H1 (cell line): Measurements from ENCODE around the gene LMTK3. TPM values are rescaled to one million over a fixed set of nuclear protein-coding genes. Genes with fewer than 3 reads are reported as not detected.

Experiments used
- CTCF ChIA-PET: fragments of 300-600 bp; sonication (Branson Sonifier 250); formaldehyde crosslinking; loops from one replicate; lab custom pipeline; 2021; ENCODE audit not compliant: partially characterized antibody; lab: Charles Lee
- POLR2A ChIA-PET: fragments of 300-600 bp; sonication (Branson Sonifier 250); formaldehyde crosslinking; loops from one replicate; lab custom pipeline; 2021; ENCODE audit warnings: inconsistent platforms; ENCODE audit not compliant: partially characterized antibody; lab: Charles Lee
- DNase-seq, 2 experiments: peaks; one replicate each; pipeline versions ENCODE4 v3.0.0 to v3.0.0-alpha.2; 2010 to 2022; ENCODE audit warnings: low spot score in 2 of 2, low read depth in 1 of 2, mixed read lengths in 1 of 2
- FAIRE-seq: peaks from 2 replicates; lab custom pipeline; 2011; peaks lifted over from hg19 to GRCh38; lab: Jason Lieb, UNC
- H2AFZ ChIP-seq: 2 replicates; pipeline ENCODE4 v1.8.1; 2012; ENCODE audit warnings: low read length, inconsistent platforms
- H2AK5ac ChIP-seq: 2 replicates; pipeline ENCODE4 v1.6.1; 2013; ENCODE audit warnings: low read depth, low read length
- H2BK120ac ChIP-seq: replicated peaks from 2 replicates; pipeline ENCODE3; 2013; ENCODE audit warnings: low read depth, low read length, inconsistent platforms
- H2BK12ac ChIP-seq: 2 replicates; pipeline ENCODE4 v1.6.1; 2013; ENCODE audit warnings: low read depth, low read length
- H2BK15ac ChIP-seq: 2 replicates; pipeline ENCODE4 v1.6.1; 2013; ENCODE audit warnings: low read length
- H2BK20ac ChIP-seq: 2 replicates; pipeline ENCODE4 v1.6.1; 2013; ENCODE audit warnings: low read length
- H2BK5ac ChIP-seq: 2 replicates; pipeline ENCODE4 v1.6.1; 2013; ENCODE audit warnings: low read depth, low read length
- H3K14ac ChIP-seq: 2 replicates; pipeline ENCODE4 v1.6.1; 2013; ENCODE audit warnings: inconsistent platforms; ENCODE audit not compliant: insufficient read length
- H3K18ac ChIP-seq: 2 replicates; pipeline ENCODE4 v1.6.1; 2013; ENCODE audit warnings: low read length; ENCODE audit errors: extremely low read depth
- H3K23ac ChIP-seq: 2 replicates; pipeline ENCODE4 v1.6.1; 2013; ENCODE audit warnings: inconsistent platforms; ENCODE audit not compliant: insufficient read length
- H3K23me2 ChIP-seq: 2 replicates; pipeline ENCODE4 v1.6.1; 2013; ENCODE audit warnings: low read depth, low read length
- H3K27ac ChIP-seq: 2 replicates; pipeline ENCODE4 v1.6.1; 2011; ENCODE audit warnings: low read depth, low read length, inconsistent platforms
- H3K27me3 ChIP-seq, 4 experiments: replicated peaks in 1 of 4; 1 replicate in 1 of 4; 2 replicates in 3 of 4; pipeline versions ENCODE4 v1.6.1 to v1.8.1; 2011 to 2013; ENCODE audit warnings: low read length in 3 of 4, mild to moderate bottlenecking in 3 of 4, inconsistent platforms in 2 of 4, mixed read lengths in 2 of 4, moderate library complexity in 1 of 4; ENCODE audit not compliant: control insufficient read depth in 3 of 4, insufficient read depth in 3 of 4; ENCODE audit errors: extremely low read depth in 1 of 4
- H3K36me3 ChIP-seq, 4 experiments: 2 replicates each; pipeline versions ENCODE4 v1.6.1 to v1.8.1; 2011 to 2013; ENCODE audit warnings: mild to moderate bottlenecking in 4 of 4, low read length in 3 of 4, moderate library complexity in 2 of 4, control low read depth in 1 of 4, inconsistent platforms in 1 of 4; ENCODE audit not compliant: insufficient read depth in 4 of 4, control insufficient read depth in 2 of 4
- H3K4ac ChIP-seq: replicated peaks from 2 replicates; pipeline ENCODE3; 2013; ENCODE audit warnings: low read length, low read depth, mixed read lengths, inconsistent platforms; ENCODE audit not compliant: insufficient read length
- H3K4me1 ChIP-seq, 4 experiments: replicated peaks in 1 of 4; 1 replicate in 1 of 4; 2 replicates in 3 of 4; pipeline versions ENCODE4 v1.6.1 to v1.8.1; 2011 to 2013; ENCODE audit warnings: low read length in 3 of 4, inconsistent platforms in 2 of 4, mixed read lengths in 1 of 4; ENCODE audit not compliant: insufficient read depth in 4 of 4, control insufficient read depth in 3 of 4
- H3K4me2 ChIP-seq, 2 experiments: 2 replicates each; pipeline versions ENCODE4 v1.6.1 to v1.8.1; 2011 to 2013; ENCODE audit warnings: low read depth in 2 of 2, low read length in 2 of 2, control low read depth in 1 of 2, inconsistent platforms in 1 of 2, mild to moderate bottlenecking in 1 of 2; ENCODE audit not compliant: insufficient read depth in 1 of 2
- H3K4me3 ChIP-seq, 4 experiments: fragments of 200-600, 300-600 bp in 1 of 4; sonication (generic), shearing (Covaris generic), sonication (Bioruptor Twin) in 1 of 4; 2 replicates each; pipeline versions ENCODE4 v1.5.1 to v1.8.1; 2011 to 2016; ENCODE audit warnings: low read length in 4 of 4, low read depth in 3 of 4, control low read depth in 2 of 4, inconsistent platforms in 2 of 4, mild to moderate bottlenecking in 2 of 4, mixed read lengths in 1 of 4, moderate library complexity in 1 of 4; ENCODE audit not compliant: insufficient read depth in 2 of 4; ENCODE audit errors: extremely low read depth in 1 of 4
- H3K56ac ChIP-seq: replicated peaks from 2 replicates; pipeline ENCODE3; 2013; ENCODE audit warnings: low read depth, mild to moderate bottlenecking, mixed read lengths, low read length, inconsistent platforms; ENCODE audit not compliant: insufficient read length
- H3K79me1 ChIP-seq: 2 replicates; pipeline ENCODE4 v1.6.1; 2013; ENCODE audit warnings: low read depth, low read length, control low read depth
- H3K79me2 ChIP-seq, 2 experiments: 2 replicates each; pipeline versions ENCODE4 v1.6.1 to v1.8.1; 2012 to 2013; ENCODE audit warnings: low read length in 2 of 2, mild to moderate bottlenecking in 2 of 2, inconsistent platforms in 1 of 2; ENCODE audit not compliant: insufficient read depth in 2 of 2, control insufficient read depth in 1 of 2
- H3K9ac ChIP-seq, 4 experiments: replicated peaks in 1 of 4; 1 replicate in 1 of 4; 2 replicates in 3 of 4; pipeline versions ENCODE4 v1.6.1 to v1.8.1; 2011 to 2013; ENCODE audit warnings: low read depth in 3 of 4, low read length in 3 of 4, control low read depth in 2 of 4, mild to moderate bottlenecking in 2 of 4, moderate library complexity in 2 of 4, inconsistent platforms in 1 of 4; ENCODE audit errors: extremely low read depth in 1 of 4
- H3K9me3 ChIP-seq, 2 experiments: 2 replicates each; pipeline versions ENCODE4 v1.6.1 to v1.8.1; 2012 to 2013; ENCODE audit warnings: mild to moderate bottlenecking in 2 of 2, moderate library complexity in 2 of 2, control low read depth in 1 of 2, inconsistent platforms in 1 of 2, low read depth in 1 of 2, low read length in 1 of 2, mixed read lengths in 1 of 2; ENCODE audit not compliant: insufficient read depth in 2 of 2
- H4K20me1 ChIP-seq, 2 experiments: replicated peaks in 1 of 2; 2 replicates each; pipeline versions ENCODE3 to v1.8.1; 2011 to 2013; ENCODE audit warnings: inconsistent platforms in 2 of 2, low read length in 2 of 2, mild to moderate bottlenecking in 1 of 2; ENCODE audit not compliant: insufficient read depth in 2 of 2, control insufficient read depth in 1 of 2
- H4K5ac ChIP-seq: 2 replicates; pipeline ENCODE4 v1.6.1; 2013; ENCODE audit warnings: low read length, low read depth, mixed read lengths, inconsistent platforms; ENCODE audit not compliant: insufficient read length
- H4K8ac ChIP-seq: 2 replicates; pipeline ENCODE4 v1.8.0; 2013; ENCODE audit warnings: mild to moderate bottlenecking, moderate library complexity, low read length, inconsistent platforms; ENCODE audit not compliant: insufficient read depth; ENCODE audit errors: extremely low read depth
- H4K91ac ChIP-seq: replicated peaks from 2 replicates; pipeline ENCODE3; 2013; ENCODE audit warnings: low read length, mixed read lengths, inconsistent platforms; ENCODE audit not compliant: insufficient read length
- ATF3 ChIP-seq: IDR thresholded peaks from 2 replicates; pipeline ENCODE4 v1.6.1; 2011; ENCODE audit warnings: low read depth, mild to moderate bottlenecking, low read length; ENCODE audit not compliant: insufficient read depth
- CBX8 ChIP-seq: fragments of 300-800, 300-1000 bp; sonication (generic); IDR thresholded peaks from 2 replicates; pipeline ENCODE4 v1.7.1; 2016; ENCODE audit warnings: low read depth, low read length, borderline replicate concordance
- E2F6 ChIP-seq: IDR thresholded peaks from 2 replicates; pipeline ENCODE4 v1.6.1; 2012; ENCODE audit warnings: inconsistent platforms
- GTF2F1 ChIP-seq: IDR thresholded peaks from 2 replicates; pipeline ENCODE4 v1.6.1; 2012; ENCODE audit warnings: low read depth, low read length, improper control_type of control experiment, borderline replicate concordance
- JUN ChIP-seq: IDR thresholded peaks from 2 replicates; pipeline ENCODE4 v1.6.1; 2011; ENCODE audit warnings: low read depth, mild to moderate bottlenecking, improper control_type of control experiment, low read length
- NRF1 ChIP-seq: IDR thresholded peaks from 2 replicates; pipeline ENCODE4 v1.6.1; 2011; ENCODE audit warnings: mild to moderate bottlenecking, low read depth, low read length, improper control_type of control experiment
- POLR2A ChIP-seq, 2 experiments: IDR thresholded peaks; 1 replicate in 1 of 2; 2 replicates in 1 of 2; pipeline ENCODE4 v1.6.1; 2011; ENCODE audit warnings: low read depth in 2 of 2, low read length in 2 of 2, mild to moderate bottlenecking in 2 of 2; ENCODE audit errors: control extremely low read depth in 1 of 2
- RFX5 ChIP-seq: IDR thresholded peaks from 2 replicates; pipeline ENCODE4 v1.6.1; 2011; ENCODE audit warnings: low read depth, low read length, improper control_type of control experiment, borderline replicate concordance
- RXRA ChIP-seq: IDR thresholded peaks from 2 replicates; pipeline ENCODE4 v1.6.1; 2011; ENCODE audit warnings: low read depth, mild to moderate bottlenecking, low read length, moderate library complexity; ENCODE audit not compliant: insufficient read depth
- SIRT6 ChIP-seq: IDR thresholded peaks from one replicate; pipeline ENCODE4 v1.7.1; 2012; ENCODE audit warnings: low read length, inconsistent platforms
- SRF ChIP-seq: IDR thresholded peaks from 2 replicates; pipeline ENCODE4 v1.6.1; 2011; ENCODE audit warnings: mild to moderate bottlenecking, low read depth, low read length, moderate library complexity
- TEAD4 ChIP-seq: IDR thresholded peaks from 2 replicates; pipeline ENCODE4 v1.6.1; 2012; ENCODE audit warnings: low read depth, low read length, inconsistent platforms, mixed read lengths
- ZNF274 ChIP-seq: IDR thresholded peaks from 2 replicates; pipeline ENCODE4 v1.7.0; 2012; ENCODE audit warnings: low read length, borderline replicate concordance; ENCODE audit errors: extremely low read depth
- WGBS, 2 experiments: shearing (Covaris generic) in 1 of 2; methylation state at CpG; one replicate each; pipeline versions ENCODE4 v1.1.6 to v1.1.7; 2013 to 2015; ENCODE audit warnings: low lambda C conversion rate in 2 of 2, mixed read lengths in 2 of 2, inconsistent platforms in 1 of 2, low coverage in 1 of 2, missing lambda C conversion rate in 1 of 2; ENCODE audit not compliant: insufficient replicate concordance in 2 of 2, insufficient coverage in 1 of 2, insufficient read length in 1 of 2; ENCODE audit errors: extremely low coverage in 1 of 2, missing lambda C conversion rate in 1 of 2; 5-methylcytosine and 5-hydroxymethylcytosine counted together
- polyA plus RNA-seq, 7 experiments: library from polyadenylated mRNA; depleted of rRNA in 3 of 7; stranded (reverse) in 5 of 7; unstranded in 2 of 7; fragments of >200 nt in 5 of 7; fragments of 200-250 nt in 2 of 7; gene quantifications; 1 replicate in 5 of 7; 2 replicates in 1 of 7; 4 replicates in 1 of 7; pipeline versions ENCODE4 v1.2.1 to v1.2.3, GENCODE V29; 2011 to 2013; ENCODE audit warnings: missing spikeins in 2 of 7, mixed read lengths in 2 of 7
- total RNA-seq: library from RNA; stranded (reverse); fragmentation: NEBNext Ultra II Directional; extraction: Animal tissue kit (Norgen Biotek cat#: 25700); gene quantifications from 2 replicates; pipeline ENCODE4 v1.2.1, GENCODE V29; 2021

LMTK3 gene
- total and polyA plus RNA-seq, 2 of the 8 experiments (the other 6 are each of a cell fraction or from before 2014, with no cell fraction given), result 2.7 to 12.4 TPM

- ChIA-PET POLR2A (interaction anchor here (1.0 to 1.6 kb wide), 3 partner anchors 17 to 83 kb away, joined by 3 read pairs; no protein-coding TSS in a partner anchor), CTCF (interaction anchor here (1.0 to 2.7 kb wide), 4 partner anchors 15 to 823 kb away, joined by 3 to 8 read pairs (median 3); no protein-coding TSS in a partner anchor)
- no peaks in the 10 kb centered on the region for H3K79me2 ChIP-seq
- H2BK20ac ChIP-seq, result no peak overlapping the region
- no peak overlapping the region for H3K18ac ChIP-seq
- H3K23me2 ChIP-seq, result no peaks in the 10 kb centered on the region
- FAIRE-seq (no peak), DNase-seq (no peak)
- H3K9me3 ChIP-seq, result peaks cover 7% of the 10 kb centered on the region in 2 experiments; a peak in 2 of 4 replicates
- H2AFZ ChIP-seq, result no peak overlapping the region
- no peak overlapping the region for H4K8ac ChIP-seq
- H4K20me1 ChIP-seq, result no peaks in the 10 kb centered on the region
- H3K14ac ChIP-seq, result no peak overlapping the region
- H3K4me1 ChIP-seq, result 0 out of 7 replicates have a peak, but pooled peaks cover 0 to 2% (median 0%) of the 10 kb centered on the region in 4 experiments
- no peaks in the 10 kb centered on the region for H3K27me3 ChIP-seq
- H3K56ac ChIP-seq, result no peak overlapping the region
- H3K23ac ChIP-seq, result no peak overlapping the region
- H2BK5ac ChIP-seq, result no peak overlapping the region
- H3K79me1 ChIP-seq, result no peaks in the 10 kb centered on the region
- no peak overlapping the region for H3K4ac ChIP-seq
- H3K4me3 ChIP-seq, result no peak overlapping the region
- H2BK15ac ChIP-seq, result no peak overlapping the region
- H2AK5ac ChIP-seq, result no peak overlapping the region
- no peak overlapping the region for H4K91ac ChIP-seq
- H4K5ac ChIP-seq, result no peak overlapping the region
- H3K4me2 ChIP-seq, result no peak overlapping the region
- H3K27ac ChIP-seq, result no peak overlapping the region
- no peak overlapping the region for H3K9ac ChIP-seq
- no peak overlapping the region for H2BK12ac ChIP-seq
- WGBS, 2 experiments, result 88% methylated on average over 20 of the region's 20 CpGs; no CpG with 5 or more reads in 1 of the 2 experiments
- no peak overlapping the region for H2BK120ac ChIP-seq
- no peaks in the 10 kb centered on the region for H3K36me3 ChIP-seq
- TF ChIP-seq SRF (no peak), ZNF274 (no peak), POLR2A (IDR thresholded peaks at IDR 0.05; ENCODE audit: control extremely low read depth in 1 of 2, low read depth in 2 of 2, low read length in 2 of 2) (no peak), E2F6 (no peak), NRF1 (no peak), RFX5 (no peak), CBX8 (no peak), RXRA (no peak), ATF3 (no peak), JUN (no peak), TEAD4 (no peak), GTF2F1 (no peak), SIRT6 (no peak)
Measured at GRCh38 chr19:48530066-48530720, 18.6 kb upstream of the LMTK3 start.
